HFF-Myc (cell line): Measurements from ENCODE around the gene PRR3.
"Not testable (repeated sequence)": the region's sequence is repeated elsewhere in the genome, so short reads cannot be mapped to it uniquely, and the experiment has no call there.

Experiments
- DNase-seq: peaks from one replicate; pipeline ENCODE4 v3.0.0-alpha.2; 2011; ENCODE audit warnings: low read depth; ENCODE audit errors: extremely low read depth
- H3K4me3 ChIP-seq: replicated peaks from 2 replicates; pipeline ENCODE4 v1.5.1; 2011; ENCODE audit warnings: low read depth, mild to moderate bottlenecking, control low read depth, low read length
- CTCF ChIP-seq: IDR thresholded peaks from 2 replicates; pipeline ENCODE4 v1.5.1; 2012; ENCODE audit warnings: mild to moderate bottlenecking, low read depth, low read length, control low read depth; ENCODE audit errors: missing control alignments

The PRR3 gene

GRCh38 chr6:30515106-30515505 lies 42.0 kb upstream of the PRR3 start:
- no peak overlapping the region for H3K4me3 ChIP-seq
- no peak for DNase-seq
- TF ChIP-seq CTCF, result no peak

- no peak for TF ChIP-seq CTCF
- peak; percentile 83 for DNase-seq
- H3K4me3 ChIP-seq, result peak overlapping the region; percentile 36
Observed at GRCh38 chr6:30515944-30516753, 40.9 kb upstream of the PRR3 start.

- H3K4me3 ChIP-seq, result peak overlapping the region; percentile 36
- not testable (repeated sequence) for DNase-seq
Observed at GRCh38 chr6:30516754-30517076, 40.4 kb upstream of the PRR3 start.

GRCh38 chr6:30517767-30518504 lies 39.2 kb upstream of the PRR3 start:
- not testable (repeated sequence) for H3K4me3 ChIP-seq

GRCh38 chr6:30518505-30519145 lies 38.5 kb upstream of the PRR3 start:
- not testable (repeated sequence) for H3K4me3 ChIP-seq, DNase-seq

More at GRCh38 chr6:30517767-30518504, 39.2 kb upstream of the PRR3 start:
- DNase-seq, result not testable (repeated sequence)

GRCh38 chr6:30520522-30520921 lies 36.6 kb upstream of the PRR3 start:
- no peak overlapping the region for H3K4me3 ChIP-seq
- no peak for DNase-seq

GRCh38 chr6:30521082-30521481 lies 36.0 kb upstream of the PRR3 start:
- DNase-seq, H3K4me3 ChIP-seq: not testable (repeated sequence)

More at GRCh38 chr6:30520522-30520921, 36.6 kb upstream of the PRR3 start:
- TF ChIP-seq CTCF, result no peak

- DNase-seq, result not testable (repeated sequence)
Observed at GRCh38 chr6:30521952-30522351, 35.1 kb upstream of the PRR3 start.

GRCh38 chr6:30526444-30526843 lies 30.7 kb upstream of the PRR3 start:
- H3K4me3 ChIP-seq, DNase-seq: not testable (repeated sequence)

More at GRCh38 chr6:30521952-30522351, 35.1 kb upstream of the PRR3 start:
- H3K4me3 ChIP-seq, result not testable (repeated sequence)

- DNase-seq, H3K4me3 ChIP-seq: not testable (repeated sequence)
Observed at GRCh38 chr6:30529349-30529875, 27.7 kb upstream of the PRR3 start.
